B cell (primary cell): Measurements from ENCODE around the gene ARID1A. TPM values are rescaled to one million over a fixed set of nuclear protein-coding genes. Genes with fewer than 3 reads are reported as not detected.

Experiments used
- ATAC-seq: fragments of 200-7000 bp; cut with Tn5 transposase; one replicate; pipeline ENCODE4 v1.10.0; 2021; ENCODE audit warnings: low read depth, mild to moderate bottlenecking, moderate number of reproducible peaks, moderate library complexity
- CTCF ChIA-PET: fragments of 350-600 bp; sonication (Branson Sonifier 250); formaldehyde crosslinking; loops from one replicate; lab custom pipeline; 2021; ENCODE audit warnings: antibody characterized with exemption, inconsistent platforms; lab: Charles Lee
- POLR2A ChIA-PET: fragments of 350-600 bp; sonication (Branson Sonifier 250); formaldehyde crosslinking; loops from one replicate; lab custom pipeline; 2021; ENCODE audit warnings: antibody characterized with exemption; lab: Charles Lee
- DNase-seq: peaks from one replicate; pipeline ENCODE4 v3.0.0; 2013
- H2AFZ ChIP-seq: 2 replicates; pipeline ENCODE4 v1.6.1; 2012; ENCODE audit warnings: mild to moderate bottlenecking, low read depth, low read length; ENCODE audit not compliant: insufficient read depth, poor library complexity, severe bottlenecking
- H3K27ac ChIP-seq, 2 donors: 1 replicate in 1 of 2; 2 replicates in 1 of 2; pipeline ENCODE4 v1.5.1; 2012 to 2013; ENCODE audit warnings: low read length in 2 of 2, mild to moderate bottlenecking in 2 of 2, moderate library complexity in 1 of 2
- H3K27me3 ChIP-seq, 4 experiments: fragments of 200-600 bp in 1 of 4; sonication (generic) in 1 of 4; replicated peaks in 1 of 4; 1 replicate in 2 of 4; 2 replicates in 2 of 4; pipeline versions ENCODE4 v1.6.1 to v1.7.0; 2013 to 2016; ENCODE audit warnings: low read length in 3 of 4, mild to moderate bottlenecking in 2 of 4, mixed read lengths in 1 of 4, moderate library complexity in 1 of 4; ENCODE audit not compliant: insufficient read depth in 4 of 4, control insufficient read depth in 3 of 4; ENCODE audit errors: control extremely low read depth in 1 of 4
- H3K36me3 ChIP-seq, 2 experiments: replicated peaks in 1 of 2; 1 replicate in 1 of 2; 2 replicates in 1 of 2; pipeline versions ENCODE4 v1.6.1 to v1.7.1; 2013; ENCODE audit warnings: low read length in 1 of 2; ENCODE audit not compliant: insufficient read depth in 2 of 2, control insufficient read depth in 1 of 2; ENCODE audit errors: control extremely low read depth in 1 of 2, extremely low read depth in 1 of 2
- H3K4me1 ChIP-seq, 2 donors: fragments of 200-600 bp in 1 of 2; sonication (generic) in 1 of 2; 1 replicate in 1 of 2; 2 replicates in 1 of 2; pipeline versions ENCODE4 v1.5.1 to v1.6.1; 2013 to 2017; ENCODE audit warnings: low read length in 2 of 2; ENCODE audit not compliant: control insufficient read depth in 2 of 2, insufficient read depth in 2 of 2
- H3K4me2 ChIP-seq: replicated peaks from 2 replicates; pipeline ENCODE3; 2012; ENCODE audit warnings: mild to moderate bottlenecking, low read depth, low read length; ENCODE audit not compliant: poor library complexity, severe bottlenecking
- H3K4me3 ChIP-seq, 5 experiments: fragments of 200-600 bp in 1 of 5; sonication (generic) in 1 of 5; 1 replicate in 3 of 5; 2 replicates in 2 of 5; pipeline versions ENCODE4 v1.5.1 to v1.7.0; 2011 to 2016; ENCODE audit warnings: low read length in 4 of 5, mild to moderate bottlenecking in 4 of 5, low read depth in 2 of 5, control low read depth in 1 of 5, moderate library complexity in 1 of 5; ENCODE audit not compliant: insufficient read depth in 1 of 5; ENCODE audit errors: control extremely low read depth in 1 of 5, extremely low read depth in 1 of 5
- H3K79me2 ChIP-seq: fragments of 200-600 bp; sonication (generic); one replicate; pipeline ENCODE4 v1.6.0; 2016; ENCODE audit warnings: low read length; ENCODE audit not compliant: control insufficient read depth, insufficient read depth
- H3K9ac ChIP-seq: fragments of 200-600 bp; sonication (generic); 2 replicates; pipeline ENCODE4 v1.6.1; 2017; ENCODE audit warnings: mild to moderate bottlenecking, low read length, moderate library complexity
- H3K9me3 ChIP-seq, 3 donors: one replicate each; pipeline versions ENCODE4 v1.6.1 to v1.7.1; 2013; ENCODE audit warnings: low read length in 2 of 3; ENCODE audit not compliant: control insufficient read depth in 2 of 3, insufficient read depth in 1 of 3; ENCODE audit errors: control extremely low read depth in 1 of 3
- H4K20me1 ChIP-seq: 2 replicates; pipeline ENCODE4 v1.6.0; 2012; ENCODE audit warnings: mild to moderate bottlenecking, low read length; ENCODE audit not compliant: insufficient read depth, control insufficient read depth, poor library complexity, severe bottlenecking
- H3K27ac Mint-ChIP-seq: one replicate; pipeline ENCODE4 v1.8.0; 2021; ENCODE audit warnings: mixed read lengths
- H3K27me3 Mint-ChIP-seq: one replicate; pipeline ENCODE4 v1.8.0; 2021; ENCODE audit warnings: mixed read lengths
- H3K4me1 Mint-ChIP-seq: one replicate; pipeline ENCODE4 v1.8.0; 2021; ENCODE audit warnings: mixed read lengths
- H3K4me3 Mint-ChIP-seq: one replicate; pipeline ENCODE4 v1.8.0; 2021; ENCODE audit warnings: mixed read lengths
- H3K9me3 Mint-ChIP-seq: one replicate; pipeline ENCODE4 v1.8.0; 2022; ENCODE audit warnings: mixed read lengths; ENCODE audit not compliant: insufficient read depth
- CTCF ChIP-seq: fragments of 200-600 bp; IDR thresholded peaks from one replicate; pipeline ENCODE4 v1.8.0; 2022; ENCODE audit warnings: antibody characterized with exemption, mild to moderate bottlenecking
- EZH2 ChIP-seq: IDR thresholded peaks from 2 replicates; pipeline ENCODE4 v1.6.1; 2012; ENCODE audit warnings: borderline replicate concordance, low read depth, mild to moderate bottlenecking, moderate library complexity, low read length; ENCODE audit not compliant: insufficient read depth, poor library complexity, severe bottlenecking
- intact Hi-C: fragments of 100-400 bp; cut with micrococcal nuclease; formaldehyde crosslinking; loops from one replicate; pipeline ENCODE4 v1.10.0; 2022
- polyA plus RNA-seq: library from polyadenylated mRNA; depleted of rRNA; stranded (reverse); fragments of >200 nt; gene quantifications from 2 replicates; pipeline ENCODE4 v1.2.3, GENCODE V29; 2012
- total RNA-seq, 2 donors: library from RNA; stranded (reverse); fragments of 120-200 nt in 1 of 2; gene quantifications; 1 replicate in 1 of 2; 2 replicates in 1 of 2; pipeline versions ENCODE4 v1.2.3 to v1.2.4, GENCODE V29; 2013 to 2022

ARID1A gene
- total and polyA plus RNA-seq, 2 donors (not counting 1 experiment from before 2014, with no cell fraction given) = 80.7 to 150 TPM

- H3K27ac Mint-ChIP-seq = peak overlapping the region; percentile 23
- peaks cover 2 to 9% of the 10 kb centered on the region in 2 experiments for H3K36me3 ChIP-seq
Observed at GRCh38 chr1:26703478-26703877, 7.7 kb downstream of the ARID1A start.

More at GRCh38 chr1:26703478-26703877, 7.7 kb downstream of the ARID1A start:
- CTCF ChIA-PET = interaction anchor here (0.9 to 1.4 kb wide), 6 partner anchors 12 to 87 kb away, joined by 3 to 4 read pairs (median 3); partner anchors contain the start of gene PIGV
- Histone ChIP-seq H3K79me2 (peaks cover 100% of the 10 kb centered on the region), H3K9me3 (no peaks in the 10 kb centered on the region), H4K20me1 (peaks cover 80% of the 10 kb centered on the region), H3K4me3 (no peak overlapping the region), H3K4me2 (no peak overlapping the region), H3K27me3 (no peaks in the 10 kb centered on the region), H3K4me1 (peaks cover 88 to 92% of the 10 kb centered on the region in 2 donors), H2AFZ (no peak overlapping the region), H3K9ac (no peak overlapping the region), H3K27ac (peak overlapping the region in 1 of 2 donors; percentile 93)
- peaks cover 25% of the 10 kb centered on the region for H3K4me1 Mint-ChIP-seq
- TF ChIP-seq CTCF (no peak), EZH2 (no peak)
- no peak for ATAC-seq
- POLR2A ChIA-PET = interaction anchor here (0.5 to 0.6 kb wide), 2 partner anchors 16 to 1565 kb away, joined by 3 to 7 read pairs; no protein-coding TSS in a partner anchor
- no peaks in the 10 kb centered on the region for H3K27me3 Mint-ChIP-seq
- peak overlapping the region; percentile 4 for H3K4me3 Mint-ChIP-seq
- H3K9me3 Mint-ChIP-seq = no peaks in the 10 kb centered on the region
- DNase-seq = no peak
- intact Hi-C loops = no loop called here
